ENCODE data around the gene CD74.
"Not testable (repeated sequence)": the region's sequence is repeated elsewhere in the genome, so short reads cannot be mapped to it uniquely, and the experiment has no call there.

The CD74 gene

GRCh38 chr5:150422075-150422474 lies 9.4 kb upstream of the CD74 start:
- TF ChIP-seq, protein P1, sequence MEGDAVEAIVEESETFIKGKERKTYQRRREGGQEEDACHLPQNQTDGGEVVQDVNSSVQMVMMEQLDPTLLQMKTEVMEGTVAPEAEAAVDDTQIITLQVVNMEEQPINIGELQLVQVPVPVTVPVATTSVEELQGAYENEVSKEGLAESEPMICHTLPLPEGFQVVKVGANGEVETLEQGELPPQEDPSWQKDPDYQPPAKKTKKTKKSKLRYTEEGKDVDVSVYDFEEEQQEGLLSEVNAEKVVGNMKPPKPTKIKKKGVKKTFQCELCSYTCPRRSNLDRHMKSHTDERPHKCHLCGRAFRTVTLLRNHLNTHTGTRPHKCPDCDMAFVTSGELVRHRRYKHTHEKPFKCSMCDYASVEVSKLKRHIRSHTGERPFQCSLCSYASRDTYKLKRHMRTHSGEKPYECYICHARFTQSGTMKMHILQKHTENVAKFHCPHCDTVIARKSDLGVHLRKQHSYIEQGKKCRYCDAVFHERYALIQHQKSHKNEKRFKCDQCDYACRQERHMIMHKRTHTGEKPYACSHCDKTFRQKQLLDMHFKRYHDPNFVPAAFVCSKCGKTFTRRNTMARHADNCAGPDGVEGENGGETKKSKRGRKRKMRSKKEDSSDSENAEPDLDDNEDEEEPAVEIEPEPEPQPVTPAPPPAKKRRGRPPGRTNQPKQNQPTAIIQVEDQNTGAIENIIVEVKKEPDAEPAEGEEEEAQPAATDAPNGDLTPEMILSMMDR (conservative IDR thresholded peaks at IDR 0.05; ENCODE audit: control insufficient read depth, insufficient read depth, low read depth, low read length) = no peak
- DNase-seq (ENCODE audit: low read depth) = no peak
- H3K4me3 ChIP-seq (ENCODE audit: control insufficient read depth, low read depth, low read length) = no peak overlapping the region

GRCh38 chr5:150419630-150420270 lies 7.0 kb upstream of the CD74 start:
- no peak for DNase-seq (ENCODE audit: low read depth)
- TF ChIP-seq, protein P1 (conservative IDR thresholded peaks at IDR 0.05; ENCODE audit: control insufficient read depth, insufficient read depth, low read depth, low read length) = no peak
- no peak overlapping the region for H3K4me3 ChIP-seq (ENCODE audit: control insufficient read depth, low read depth, low read length)

GRCh38 chr5:150413902-150414790 lies 1.4 kb upstream of the CD74 start:
- not testable (repeated sequence) for H3K4me3 ChIP-seq (ENCODE audit: control insufficient read depth, low read depth, low read length); DNase-seq (ENCODE audit: low read depth)

- no peak overlapping the region for H3K4me3 ChIP-seq (ENCODE audit: control insufficient read depth, low read depth, low read length)
- DNase-seq (ENCODE audit: low read depth) = no peak
- TF ChIP-seq, protein P1 (conservative IDR thresholded peaks at IDR 0.05; ENCODE audit: control insufficient read depth, insufficient read depth, low read depth, low read length) = no peak
Measured at GRCh38 chr5:150413176-150413901, 629 bp upstream of the CD74 start.

DNA sequence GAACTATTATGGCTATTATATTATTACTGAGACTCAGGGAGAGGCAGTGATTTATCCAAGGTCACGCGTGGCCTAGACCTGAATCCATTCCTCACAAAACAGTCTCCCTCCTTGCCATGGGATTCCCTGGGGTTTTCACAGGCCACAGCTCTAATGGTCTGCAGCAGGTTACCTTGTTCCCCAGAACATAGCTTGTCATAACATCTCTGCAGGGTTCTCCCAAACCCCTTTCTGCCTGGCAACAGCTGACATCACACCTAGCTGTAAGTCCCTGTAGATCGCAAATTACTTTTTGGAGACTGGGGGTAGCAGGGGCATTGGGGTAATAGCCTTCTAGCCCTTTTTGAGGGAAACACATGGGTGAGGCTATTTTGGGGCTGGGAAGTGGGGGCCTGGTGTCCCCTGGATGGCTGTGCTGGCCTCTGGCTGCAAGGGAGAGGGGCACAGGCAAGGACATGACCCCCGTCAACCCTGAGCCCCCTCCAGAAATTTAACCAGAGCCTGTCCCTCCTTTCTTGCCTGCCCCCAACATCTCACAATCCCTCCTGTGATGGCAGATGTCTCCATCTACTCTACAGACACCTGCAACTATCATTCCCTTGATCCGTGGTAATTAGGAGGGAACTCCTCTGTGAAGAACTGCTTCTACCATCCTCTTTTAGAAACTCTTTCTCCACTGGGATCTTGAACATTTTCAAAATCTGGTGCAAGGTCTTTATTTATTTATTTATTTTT lies 1.3 kb downstream of the CD74 start:
- TF ChIP-seq, protein P1 (conservative IDR thresholded peaks at IDR 0.05; ENCODE audit: control insufficient read depth, insufficient read depth, low read depth, low read length) = no peak
- no peak for DNase-seq (ENCODE audit: low read depth)
- no peak overlapping the region for H3K4me3 ChIP-seq (ENCODE audit: control insufficient read depth, low read depth, low read length)

DNA sequence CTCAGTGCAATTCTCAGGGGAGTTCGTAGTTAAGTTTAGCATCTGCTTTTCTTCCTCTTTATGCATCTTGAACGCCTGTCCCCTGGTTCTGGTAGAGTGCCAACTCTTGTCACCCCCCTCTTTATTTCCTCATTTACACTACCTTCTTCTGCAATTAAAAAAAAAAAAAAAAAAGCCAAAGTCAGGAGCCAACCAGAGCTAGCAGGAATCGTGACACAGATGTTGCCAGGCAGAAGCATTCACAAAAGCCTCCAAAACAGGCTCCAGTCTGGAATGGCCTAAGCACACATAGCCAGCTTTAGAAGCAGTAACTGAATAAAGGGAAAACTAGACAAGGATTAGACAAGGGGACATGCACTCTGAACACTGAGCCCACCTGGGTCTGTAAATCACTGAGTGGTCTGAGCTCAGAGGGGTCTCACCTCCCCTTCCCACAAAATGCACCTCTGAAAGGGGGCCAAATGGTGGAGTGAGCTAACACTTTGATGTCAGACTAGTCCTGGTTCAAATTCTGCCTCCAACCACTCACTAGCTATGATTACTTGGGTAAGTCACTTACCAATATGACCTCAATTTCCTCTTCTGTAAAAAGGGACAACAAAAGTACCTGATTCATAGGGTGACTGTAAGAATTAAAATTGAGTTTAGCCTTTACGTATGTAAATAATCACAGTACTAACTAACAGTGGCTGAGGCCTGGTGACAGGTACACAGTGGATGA lies 2.0 kb downstream of the CD74 start:
- TF ChIP-seq, protein P1 (conservative IDR thresholded peaks at IDR 0.05; ENCODE audit: control insufficient read depth, insufficient read depth, low read depth, low read length) = no peak
- no peak overlapping the region for H3K4me3 ChIP-seq (ENCODE audit: control insufficient read depth, low read depth, low read length)
- peak; percentile 73 for DNase-seq (ENCODE audit: low read depth)

Data from fibroblast of mammary gland (primary cell).